ENCODE results near the gene CYP2E1.
A peak's percentile ranks its signal among the peaks of the same experiment; 100 is the strongest.

Gene CYP2E1

GRCh38 chr10:133525444-133525843 is 1.7 kb upstream of the CYP2E1 start:
- no peak overlapping the region for H3K4me3 ChIP-seq (ENCODE audit: low read depth, low read length)
- no peak for DNase-seq (ENCODE audit: low read depth)
- TF ChIP-seq, protein P1, sequence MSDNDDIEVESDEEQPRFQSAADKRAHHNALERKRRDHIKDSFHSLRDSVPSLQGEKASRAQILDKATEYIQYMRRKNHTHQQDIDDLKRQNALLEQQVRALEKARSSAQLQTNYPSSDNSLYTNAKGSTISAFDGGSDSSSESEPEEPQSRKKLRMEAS (IDR thresholded peaks at IDR 0.05; ENCODE audit: low read depth, low read length), result no peak
- no peak for TF ChIP-seq MYC (IDR thresholded peaks at IDR 0.05; ENCODE audit: low read depth, low read length)
- TF ChIP-seq POLR2A (IDR thresholded peaks at IDR 0.05; ENCODE audit: extremely low read depth, insufficient read length), result no peak
- TF ChIP-seq CTCF (IDR thresholded peaks at IDR 0.05; ENCODE audit: low read depth, low read length), result no peak

- H3K4me3 ChIP-seq (ENCODE audit: low read depth, low read length), result no peak overlapping the region
- DNase-seq (ENCODE audit: low read depth), result no peak
- no peak for TF ChIP-seq MYC (IDR thresholded peaks at IDR 0.05; ENCODE audit: low read depth, low read length)
- TF ChIP-seq, protein P1 (IDR thresholded peaks at IDR 0.05; ENCODE audit: low read depth, low read length), result no peak
- TF ChIP-seq CTCF (IDR thresholded peaks at IDR 0.05; ENCODE audit: low read depth, low read length), result no peak
- no peak for TF ChIP-seq POLR2A (IDR thresholded peaks at IDR 0.05; ENCODE audit: extremely low read depth, insufficient read length)
These were observed 658 bp downstream of the CYP2E1 start for GRCh38 chr10:133527771-133528271.

- DNase-seq (ENCODE audit: low read depth), result peak; percentile 55
- no peak for TF ChIP-seq MYC (IDR thresholded peaks at IDR 0.05; ENCODE audit: low read depth, low read length)
- no peak for TF ChIP-seq CTCF (IDR thresholded peaks at IDR 0.05; ENCODE audit: low read depth, low read length)
- TF ChIP-seq, protein P1 (IDR thresholded peaks at IDR 0.05; ENCODE audit: low read depth, low read length), result no peak
- TF ChIP-seq POLR2A (IDR thresholded peaks at IDR 0.05; ENCODE audit: extremely low read depth, insufficient read length), result no peak
- H3K4me3 ChIP-seq (ENCODE audit: low read depth, low read length), result peak overlapping the region; percentile 78
These were observed 1.2 kb downstream of the CYP2E1 start for GRCh38 chr10:133528296-133528844.

GRCh38 chr10:133528845-133529575 is 1.8 kb downstream of the CYP2E1 start:
- peak; percentile 99 for DNase-seq (ENCODE audit: low read depth)
- TF ChIP-seq MYC (IDR thresholded peaks at IDR 0.05; ENCODE audit: low read depth, low read length) (peak; percentile 44; the same call in 1 of the 2 replicates), POLR2A (IDR thresholded peaks at IDR 0.05; ENCODE audit: extremely low read depth, insufficient read length) (peak; percentile 34), CTCF (IDR thresholded peaks at IDR 0.05; ENCODE audit: low read depth, low read length) (no peak)
- TF ChIP-seq, protein P1 (IDR thresholded peaks at IDR 0.05; ENCODE audit: low read depth, low read length), result peak; percentile 61; the same call in 1 of the 2 replicates
- H3K4me3 ChIP-seq (ENCODE audit: low read depth, low read length), result peak overlapping the region; percentile 78

- peak overlapping the region; percentile 78 for H3K4me3 ChIP-seq (ENCODE audit: low read depth, low read length)
- DNase-seq (ENCODE audit: low read depth), result peak; percentile 71
- TF ChIP-seq, protein P1 (IDR thresholded peaks at IDR 0.05; ENCODE audit: low read depth, low read length), result no peak
These were observed 2.4 kb downstream of the CYP2E1 start for GRCh38 chr10:133529576-133529946.

DNA sequence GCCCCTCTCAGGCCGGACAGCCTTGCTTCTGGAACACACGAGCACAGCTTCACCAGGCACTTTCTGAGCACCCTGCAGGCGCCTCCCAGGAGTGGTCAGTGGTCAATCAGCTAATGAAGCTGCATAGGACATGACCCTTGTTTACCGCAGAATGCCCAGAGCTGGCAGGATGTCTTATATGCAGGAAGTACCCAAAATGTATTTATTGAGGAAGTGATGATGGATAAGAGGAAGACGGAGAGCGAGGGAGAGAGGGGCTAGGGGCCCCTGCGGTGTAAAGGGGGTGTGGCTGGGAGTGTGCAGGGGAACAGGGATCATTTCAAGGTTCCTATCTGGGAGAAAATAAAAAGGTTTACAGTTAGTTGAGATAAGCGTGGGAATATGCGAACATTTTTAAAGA is 3.3 kb downstream of the CYP2E1 start:
- DNase-seq (ENCODE audit: low read depth), result peak; percentile 87
- peak overlapping the region; percentile 78 for H3K4me3 ChIP-seq (ENCODE audit: low read depth, low read length)
- no peak for TF ChIP-seq CTCF (IDR thresholded peaks at IDR 0.05; ENCODE audit: low read depth, low read length)
- no peak for TF ChIP-seq MYC (IDR thresholded peaks at IDR 0.05; ENCODE audit: low read depth, low read length)
- TF ChIP-seq, protein P1 (IDR thresholded peaks at IDR 0.05; ENCODE audit: low read depth, low read length), result 0 out of 2 replicates have a peak, but pooled peaks have one; percentile 6
- TF ChIP-seq POLR2A (IDR thresholded peaks at IDR 0.05; ENCODE audit: extremely low read depth, insufficient read length), result no peak
